ENCODE measurements around the gene EIF4EBP2. TPM values are rescaled to one million over a fixed set of nuclear protein-coding genes. Genes with fewer than 3 reads are reported as not detected.

EIF4EBP2 gene, protein sequence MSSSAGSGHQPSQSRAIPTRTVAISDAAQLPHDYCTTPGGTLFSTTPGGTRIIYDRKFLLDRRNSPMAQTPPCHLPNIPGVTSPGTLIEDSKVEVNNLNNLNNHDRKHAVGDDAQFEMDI
- 100 to 1,000 TPM in 1 of 3 donors, 10 to 100 TPM in 2; 76.0 to 192 (median 80.5) TPM for total RNA-seq

DNA sequence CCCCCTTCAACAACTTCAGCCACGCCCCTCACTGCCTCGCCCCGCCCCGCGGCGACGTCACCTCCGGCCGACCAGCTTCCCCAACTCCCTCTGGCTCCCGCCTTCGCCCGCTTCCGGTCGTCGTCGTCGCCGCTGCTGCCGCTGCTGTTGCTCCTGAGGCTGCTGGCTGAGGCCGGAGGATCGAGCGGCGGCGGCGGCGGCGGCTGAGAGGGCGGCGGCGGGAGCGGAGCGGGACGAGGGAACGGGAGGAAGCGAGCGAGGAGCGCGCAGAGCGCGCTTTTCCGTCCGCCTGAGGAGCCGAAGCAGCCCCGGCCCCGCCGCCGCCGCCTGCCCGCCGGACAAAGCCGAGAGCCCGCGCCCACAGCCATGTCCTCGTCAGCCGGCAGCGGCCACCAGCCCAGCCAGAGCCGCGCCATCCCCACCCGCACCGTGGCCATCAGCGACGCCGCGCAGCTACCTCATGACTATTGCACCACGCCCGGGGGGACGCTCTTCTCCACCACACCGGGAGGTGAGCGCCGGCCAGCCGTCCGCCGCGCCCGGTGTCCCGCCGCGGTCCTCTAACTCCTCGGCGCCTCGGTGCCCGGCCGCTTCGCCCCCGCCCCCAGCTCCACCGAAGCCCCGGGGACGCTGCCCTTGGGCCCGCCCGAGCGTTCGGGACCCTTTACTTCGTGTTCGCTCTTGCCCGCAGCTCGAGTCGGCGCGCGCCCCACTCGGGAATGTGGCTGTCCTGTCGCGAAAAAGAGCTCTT is at the start of gene EIF4EBP2:
EIF4EBP2 (plus strand) TSS at position 110 of the 751 bp plus-strand sequence; CDS start at position 367, 257 bp downstream.
- H3K4me3 ChIP-seq = peak within 1 kb of the TSS; percentile 89 to 99 (median 96)
- TF ChIP-seq, protein P1, sequence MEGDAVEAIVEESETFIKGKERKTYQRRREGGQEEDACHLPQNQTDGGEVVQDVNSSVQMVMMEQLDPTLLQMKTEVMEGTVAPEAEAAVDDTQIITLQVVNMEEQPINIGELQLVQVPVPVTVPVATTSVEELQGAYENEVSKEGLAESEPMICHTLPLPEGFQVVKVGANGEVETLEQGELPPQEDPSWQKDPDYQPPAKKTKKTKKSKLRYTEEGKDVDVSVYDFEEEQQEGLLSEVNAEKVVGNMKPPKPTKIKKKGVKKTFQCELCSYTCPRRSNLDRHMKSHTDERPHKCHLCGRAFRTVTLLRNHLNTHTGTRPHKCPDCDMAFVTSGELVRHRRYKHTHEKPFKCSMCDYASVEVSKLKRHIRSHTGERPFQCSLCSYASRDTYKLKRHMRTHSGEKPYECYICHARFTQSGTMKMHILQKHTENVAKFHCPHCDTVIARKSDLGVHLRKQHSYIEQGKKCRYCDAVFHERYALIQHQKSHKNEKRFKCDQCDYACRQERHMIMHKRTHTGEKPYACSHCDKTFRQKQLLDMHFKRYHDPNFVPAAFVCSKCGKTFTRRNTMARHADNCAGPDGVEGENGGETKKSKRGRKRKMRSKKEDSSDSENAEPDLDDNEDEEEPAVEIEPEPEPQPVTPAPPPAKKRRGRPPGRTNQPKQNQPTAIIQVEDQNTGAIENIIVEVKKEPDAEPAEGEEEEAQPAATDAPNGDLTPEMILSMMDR (IDR thresholded peaks at IDR 0.05) = no peak
- TF ChIP-seq POLR2AphosphoS5 (IDR thresholded peaks at IDR 0.05) = peak; percentile 97 to 99 (median 98)
- TF ChIP-seq POLR2A (IDR thresholded peaks at IDR 0.05) = peak; percentile 89
- no peaks in the 10 kb centered on the region for H3K27me3 ChIP-seq
- peak within 1 kb of the TSS; percentile 97 to 99 for H3K27ac ChIP-seq
- H3K36me3 ChIP-seq = no peaks in the 10 kb centered on the region
- DNase-seq (ENCODE audit: low spot score in 2 of 2) = peak; percentile 98 to 100
- intact Hi-C loops (cut with DNase I; ENCODE audit: low total_unique reads) = no loop called here
- H3K4me1 ChIP-seq = peaks cover 6 to 16% of the 10 kb centered on the region in 2 donors
- H3K9me3 ChIP-seq = no peaks in the 10 kb centered on the region

DNA sequence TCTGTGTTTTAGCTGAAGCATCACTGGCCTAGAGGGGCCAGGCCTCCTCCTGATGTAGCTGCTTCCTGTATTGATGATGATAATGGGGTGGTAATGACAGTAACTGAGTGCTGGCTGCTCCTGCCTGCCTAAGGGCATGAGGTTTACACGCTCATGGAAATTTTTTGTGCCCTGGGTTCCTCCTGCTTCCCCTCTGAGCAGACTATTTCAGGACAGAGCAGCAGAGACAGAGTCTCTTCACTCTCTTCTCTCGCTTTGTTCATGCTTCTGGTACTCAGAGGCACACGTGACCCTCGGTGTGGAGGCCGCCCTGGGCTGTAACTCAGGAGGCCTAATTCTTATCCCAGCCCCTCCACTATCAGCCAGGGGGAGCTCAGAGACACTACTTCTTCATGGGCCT is 49.4 kb upstream of the EIF4EBP2 start:
- no peak for TF ChIP-seq POLR2A (IDR thresholded peaks at IDR 0.05)
- no peak for TF ChIP-seq POLR2AphosphoS5 (IDR thresholded peaks at IDR 0.05)
- Histone ChIP-seq H3K9me3 (no peaks in the 10 kb centered on the region), H3K27me3 (no peaks in the 10 kb centered on the region), H3K27ac (no peak overlapping the region), H3K36me3 (no peaks in the 10 kb centered on the region), H3K4me1 (no peaks in the 10 kb centered on the region), H3K4me3 (no peak overlapping the region)
- DNase-seq (ENCODE audit: low spot score in 2 of 2) = no peak
- intact Hi-C loops (cut with DNase I; ENCODE audit: low total_unique reads) = no loop called here

DNA sequence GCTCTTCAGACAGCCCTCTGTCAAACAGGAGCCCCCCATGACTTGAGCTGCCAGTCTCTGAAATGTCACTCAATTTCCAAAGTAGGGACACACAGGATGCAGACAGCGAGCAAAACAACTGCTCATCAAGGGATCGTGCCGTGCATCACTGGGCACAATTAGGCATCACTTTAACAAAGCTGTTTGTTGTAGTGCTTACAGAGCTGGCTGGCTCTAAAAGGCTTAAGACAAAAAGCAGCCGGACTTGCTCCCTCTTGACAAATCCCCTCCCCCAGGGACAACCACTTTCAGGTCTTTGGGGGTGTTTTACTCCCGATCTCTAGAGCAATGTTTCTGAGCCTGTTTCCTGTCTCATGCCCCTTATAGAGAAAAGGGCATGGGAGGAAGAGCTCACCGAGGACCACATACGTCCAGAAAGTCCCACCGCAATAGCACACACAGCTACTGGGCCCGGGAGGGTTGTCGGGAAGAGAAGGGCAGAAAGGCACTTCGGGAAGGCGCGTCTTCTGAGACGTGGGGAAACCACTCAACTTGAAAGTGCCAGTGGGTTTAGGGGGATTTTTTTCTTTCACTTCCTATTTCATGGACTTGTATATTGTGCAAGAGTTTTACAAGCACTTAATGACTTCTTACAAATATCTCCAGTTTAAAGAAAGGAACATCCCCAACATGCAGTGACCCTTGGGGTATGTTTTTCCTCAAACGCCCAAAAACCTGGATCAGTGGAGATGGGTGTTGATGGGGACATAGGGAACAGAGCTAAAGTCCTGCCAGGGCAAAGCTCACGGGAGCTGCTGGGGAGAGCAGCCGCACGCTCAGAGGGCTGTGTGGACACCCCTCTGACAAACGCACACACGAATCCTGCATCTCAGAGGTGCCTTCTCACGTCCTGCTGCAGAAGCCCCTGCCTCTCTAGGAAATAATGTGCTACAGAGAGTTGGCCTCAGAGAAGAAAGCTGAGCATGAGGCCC is 48.6 kb upstream of the EIF4EBP2 start:
- Histone ChIP-seq H3K9me3 (no peaks in the 10 kb centered on the region), H3K4me3 (no peak overlapping the region), H3K36me3 (no peaks in the 10 kb centered on the region), H3K27ac (no peak overlapping the region), H3K4me1 (no peaks in the 10 kb centered on the region), H3K27me3 (no peaks in the 10 kb centered on the region)
- intact Hi-C loops (cut with DNase I; ENCODE audit: low total_unique reads) = no loop called here
- TF ChIP-seq POLR2AphosphoS5 (IDR thresholded peaks at IDR 0.05) = no peak
- TF ChIP-seq, protein P1 (IDR thresholded peaks at IDR 0.05) = no peak
- no peak for TF ChIP-seq POLR2A (IDR thresholded peaks at IDR 0.05)
- DNase-seq (ENCODE audit: low spot score in 2 of 2) = no peak

DNA sequence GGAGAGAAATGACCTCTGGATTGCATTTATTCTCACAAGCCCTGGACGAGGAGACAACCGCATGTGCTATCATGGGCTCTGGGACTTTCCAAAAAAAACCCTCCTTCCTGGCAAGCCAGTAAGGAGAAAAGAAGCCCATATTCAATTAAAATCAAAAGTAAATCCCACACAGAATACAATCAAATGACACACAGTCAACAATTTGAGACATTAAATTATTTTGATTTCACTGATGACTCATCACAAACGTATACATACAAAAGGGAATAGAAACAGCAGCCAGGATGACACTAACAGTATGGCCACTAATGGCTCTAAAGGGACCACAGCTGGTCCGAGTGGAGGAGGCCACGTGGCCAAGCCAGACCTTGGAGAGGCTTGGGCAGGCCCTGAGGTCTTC is 46.4 kb upstream of the EIF4EBP2 start:
- no peak for DNase-seq (ENCODE audit: low spot score in 2 of 2)
- H3K27me3 ChIP-seq = no peaks in the 10 kb centered on the region
- H3K4me1 ChIP-seq = no peaks in the 10 kb centered on the region
- no peaks in the 10 kb centered on the region for H3K36me3 ChIP-seq
- TF ChIP-seq POLR2AphosphoS5 (IDR thresholded peaks at IDR 0.05) (no peak), POLR2A (IDR thresholded peaks at IDR 0.05) (no peak)
- TF ChIP-seq, protein P1 (IDR thresholded peaks at IDR 0.05) = no peak
- no peaks in the 10 kb centered on the region for H3K9me3 ChIP-seq
- intact Hi-C loops (cut with DNase I; ENCODE audit: low total_unique reads) = no loop called here
- no peak overlapping the region for H3K27ac ChIP-seq
- H3K4me3 ChIP-seq = no peak overlapping the region

DNA sequence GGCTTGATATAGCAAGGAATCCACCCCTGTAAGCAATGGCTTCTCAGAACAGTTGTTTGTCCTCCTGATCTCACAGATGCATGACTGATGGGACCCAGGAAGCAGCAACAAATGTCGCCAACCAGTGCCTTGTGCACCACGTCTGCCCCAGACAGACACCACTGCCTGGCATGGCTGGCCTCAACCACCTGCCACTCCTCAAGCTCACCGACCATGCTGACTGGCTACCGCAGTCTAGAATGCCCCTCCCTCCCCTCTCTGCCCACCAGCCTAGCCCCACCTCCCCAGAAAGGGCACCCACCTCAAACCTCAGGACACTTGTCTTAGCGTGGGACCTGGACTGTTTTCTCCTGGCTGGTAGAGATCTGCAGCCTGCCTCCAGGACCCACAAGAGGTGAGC is 45.5 kb upstream of the EIF4EBP2 start:
- Histone ChIP-seq H3K9me3 (no peaks in the 10 kb centered on the region), H3K4me1 (no peaks in the 10 kb centered on the region), H3K27me3 (no peaks in the 10 kb centered on the region), H3K36me3 (no peaks in the 10 kb centered on the region), H3K27ac (no peak overlapping the region), H3K4me3 (no peak overlapping the region)
- DNase-seq (ENCODE audit: low spot score in 2 of 2) = no peak
- TF ChIP-seq, protein P1 (IDR thresholded peaks at IDR 0.05) = no peak
- TF ChIP-seq POLR2A (IDR thresholded peaks at IDR 0.05) = no peak
- no peak for TF ChIP-seq POLR2AphosphoS5 (IDR thresholded peaks at IDR 0.05)
- intact Hi-C loops (cut with DNase I; ENCODE audit: low total_unique reads) = no loop called here
